ENCODE results near the gene SLC39A8.

Gene SLC39A8

DNA sequence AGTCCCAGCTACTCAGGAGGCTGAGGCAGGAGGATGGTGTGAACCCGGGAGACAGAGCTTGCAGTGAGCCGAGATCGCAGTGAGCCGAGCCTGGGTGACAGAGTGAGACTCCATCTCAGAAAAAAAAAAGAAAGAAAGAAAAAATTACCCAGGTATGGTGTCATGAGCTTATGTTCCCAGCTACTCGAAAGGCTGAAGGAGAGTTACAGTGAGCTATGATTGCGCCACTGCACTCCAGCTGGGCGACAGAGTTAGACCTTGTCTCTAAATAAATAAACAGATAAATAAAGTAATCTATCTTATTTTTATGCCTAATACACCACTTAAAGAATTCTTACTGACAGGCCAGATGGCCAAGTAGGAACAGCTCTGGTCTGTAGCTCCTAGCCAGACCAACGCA is 73.0 kb downstream of the SLC39A8 start:
- no peak overlapping the region for H3K4me2 ChIP-seq (ENCODE audit: low read length)
- H3K27ac ChIP-seq (ENCODE audit: low read length), result no peak overlapping the region
- H3K9me3 ChIP-seq (ENCODE audit: insufficient read depth, low read length), result no peaks in the 10 kb centered on the region
- H3K36me3 ChIP-seq (replicated peaks; ENCODE audit: low read depth, low read length), result no peaks in the 10 kb centered on the region
- no peaks in the 10 kb centered on the region for H3K4me1 ChIP-seq (ENCODE audit: low read length)
- no peak overlapping the region for H2AFZ ChIP-seq (ENCODE audit: low read depth, low read length)
- H3K9ac ChIP-seq (ENCODE audit: low read length), result no peak overlapping the region
- TF ChIP-seq, protein P1, sequence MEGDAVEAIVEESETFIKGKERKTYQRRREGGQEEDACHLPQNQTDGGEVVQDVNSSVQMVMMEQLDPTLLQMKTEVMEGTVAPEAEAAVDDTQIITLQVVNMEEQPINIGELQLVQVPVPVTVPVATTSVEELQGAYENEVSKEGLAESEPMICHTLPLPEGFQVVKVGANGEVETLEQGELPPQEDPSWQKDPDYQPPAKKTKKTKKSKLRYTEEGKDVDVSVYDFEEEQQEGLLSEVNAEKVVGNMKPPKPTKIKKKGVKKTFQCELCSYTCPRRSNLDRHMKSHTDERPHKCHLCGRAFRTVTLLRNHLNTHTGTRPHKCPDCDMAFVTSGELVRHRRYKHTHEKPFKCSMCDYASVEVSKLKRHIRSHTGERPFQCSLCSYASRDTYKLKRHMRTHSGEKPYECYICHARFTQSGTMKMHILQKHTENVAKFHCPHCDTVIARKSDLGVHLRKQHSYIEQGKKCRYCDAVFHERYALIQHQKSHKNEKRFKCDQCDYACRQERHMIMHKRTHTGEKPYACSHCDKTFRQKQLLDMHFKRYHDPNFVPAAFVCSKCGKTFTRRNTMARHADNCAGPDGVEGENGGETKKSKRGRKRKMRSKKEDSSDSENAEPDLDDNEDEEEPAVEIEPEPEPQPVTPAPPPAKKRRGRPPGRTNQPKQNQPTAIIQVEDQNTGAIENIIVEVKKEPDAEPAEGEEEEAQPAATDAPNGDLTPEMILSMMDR (IDR thresholded peaks at IDR 0.05; ENCODE audit: low read depth, low read length), result no peak
- no peak for TF ChIP-seq EZH2phosphoT487 (IDR thresholded peaks at IDR 0.05; ENCODE audit: low read depth)
- no peaks in the 10 kb centered on the region for H4K20me1 ChIP-seq (ENCODE audit: insufficient read depth, low read length)
- no peak overlapping the region for H3K4me3 ChIP-seq (ENCODE audit: low read length)
- no peaks in the 10 kb centered on the region for H3K79me2 ChIP-seq (ENCODE audit: low read length)
- H3K27me3 ChIP-seq (ENCODE audit: low read depth, low read length), result no peaks in the 10 kb centered on the region

DNA sequence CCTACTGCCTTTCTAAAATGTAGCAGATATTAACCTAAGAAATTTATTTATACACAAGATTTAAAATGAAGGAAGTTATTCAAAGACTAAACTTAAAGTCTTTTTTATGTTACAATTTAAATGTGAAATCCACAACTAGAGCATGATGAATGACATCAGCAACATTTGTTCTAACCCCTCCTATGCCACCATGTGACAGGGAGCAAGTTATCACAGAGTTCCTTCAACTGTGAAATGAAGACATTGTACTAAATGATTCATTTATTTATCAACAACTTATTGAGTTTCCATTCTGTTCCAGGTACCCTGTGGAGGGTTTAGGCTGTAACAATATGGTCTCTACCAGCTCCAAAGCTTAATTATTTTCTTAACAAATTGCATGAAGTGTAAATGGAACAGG is 76.9 kb downstream of the SLC39A8 start:
- Histone ChIP-seq H3K4me2 (ENCODE audit: low read length) (no peak overlapping the region), H3K9ac (ENCODE audit: low read length) (no peak overlapping the region), H4K20me1 (ENCODE audit: insufficient read depth, low read length) (no peaks in the 10 kb centered on the region), H3K79me2 (ENCODE audit: low read length) (no peaks in the 10 kb centered on the region), H3K27ac (ENCODE audit: low read length) (no peak overlapping the region), H3K27me3 (ENCODE audit: low read depth, low read length) (no peaks in the 10 kb centered on the region), H3K9me3 (ENCODE audit: insufficient read depth, low read length) (no peaks in the 10 kb centered on the region), H2AFZ (ENCODE audit: low read depth, low read length) (no peak overlapping the region), H3K4me1 (ENCODE audit: low read length) (no peaks in the 10 kb centered on the region), H3K36me3 (replicated peaks; ENCODE audit: low read depth, low read length) (no peaks in the 10 kb centered on the region), H3K4me3 (ENCODE audit: low read length) (no peak overlapping the region)
- TF ChIP-seq EZH2phosphoT487 (IDR thresholded peaks at IDR 0.05; ENCODE audit: low read depth), result no peak
- TF ChIP-seq, protein P1 (IDR thresholded peaks at IDR 0.05; ENCODE audit: low read depth, low read length), result no peak

DNA sequence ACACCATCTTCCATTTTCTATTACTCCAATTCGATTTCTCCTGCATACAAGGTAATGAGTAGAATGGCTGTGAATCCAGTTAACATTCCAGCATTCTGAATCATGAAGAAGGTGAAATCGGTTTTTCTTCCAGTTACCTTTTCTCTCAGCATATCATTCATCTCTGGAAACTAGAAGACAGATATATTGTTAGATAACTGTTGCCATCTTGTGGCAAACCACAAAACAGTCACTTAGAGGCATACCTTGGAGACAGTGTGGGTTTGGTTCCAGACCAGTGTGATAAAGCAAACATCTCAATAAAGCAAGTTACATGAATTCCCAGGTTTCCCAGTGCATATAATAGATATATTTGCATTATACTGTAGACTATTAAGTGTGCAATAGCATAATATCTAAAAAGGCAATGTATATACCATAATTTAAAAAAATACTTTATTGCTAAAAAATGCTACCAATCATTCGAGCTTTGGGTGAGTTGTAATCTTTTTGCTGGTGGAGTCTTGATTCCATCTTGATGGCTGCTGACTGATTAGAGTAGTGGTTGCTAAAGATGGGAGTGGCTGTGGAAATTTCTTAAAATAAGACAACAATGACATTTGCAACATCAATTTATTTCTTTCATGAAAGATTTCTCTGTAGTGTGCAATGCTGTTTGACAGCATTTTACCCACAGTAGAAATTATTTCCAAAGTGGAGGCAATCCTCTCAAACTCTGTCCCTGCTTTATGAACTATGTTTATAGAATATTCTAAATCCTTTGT is 82.1 kb downstream of the SLC39A8 start:
- H3K4me1 ChIP-seq (ENCODE audit: low read length), result peaks cover 4% of the 10 kb centered on the region; the same call in 1 of the 2 replicates
- H3K9ac ChIP-seq (ENCODE audit: low read length), result no peak overlapping the region
- no peaks in the 10 kb centered on the region for H4K20me1 ChIP-seq (ENCODE audit: insufficient read depth, low read length)
- H3K79me2 ChIP-seq (ENCODE audit: low read length), result no peaks in the 10 kb centered on the region
- no peak overlapping the region for H2AFZ ChIP-seq (ENCODE audit: low read depth, low read length)
- no peaks in the 10 kb centered on the region for H3K27me3 ChIP-seq (ENCODE audit: low read depth, low read length)
- H3K27ac ChIP-seq (ENCODE audit: low read length), result no peak overlapping the region
- H3K36me3 ChIP-seq (replicated peaks; ENCODE audit: low read depth, low read length), result no peaks in the 10 kb centered on the region
- H3K9me3 ChIP-seq (ENCODE audit: insufficient read depth, low read length), result no peaks in the 10 kb centered on the region
- TF ChIP-seq, protein P1 (IDR thresholded peaks at IDR 0.05; ENCODE audit: low read depth, low read length), result peak; percentile 84
- no peak for TF ChIP-seq EZH2phosphoT487 (IDR thresholded peaks at IDR 0.05; ENCODE audit: low read depth)
- no peak overlapping the region for H3K4me3 ChIP-seq (ENCODE audit: low read length)
- no peak overlapping the region for H3K4me2 ChIP-seq (ENCODE audit: low read length)

DNA sequence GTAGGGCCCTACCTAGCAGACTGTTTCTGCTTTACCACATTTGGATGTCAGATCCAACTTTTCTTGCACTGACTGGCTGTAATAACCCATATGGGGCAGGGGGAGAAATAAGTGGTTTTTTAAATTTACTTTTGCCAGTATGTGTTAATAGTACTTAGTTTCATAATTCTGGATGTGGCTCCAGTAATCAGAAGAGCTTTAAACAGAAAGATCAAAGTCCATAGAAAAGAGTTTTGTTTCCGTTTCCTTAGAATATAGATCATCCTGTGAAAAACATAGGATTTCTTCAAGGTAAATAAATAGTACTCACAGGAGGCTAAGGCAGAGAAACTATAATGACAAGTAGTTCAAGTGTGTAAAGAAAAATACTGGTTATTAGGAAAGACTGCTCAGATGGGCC is 85.6 kb downstream of the SLC39A8 start:
- Histone ChIP-seq H3K27me3 (ENCODE audit: low read depth, low read length) (no peaks in the 10 kb centered on the region), H3K36me3 (replicated peaks; ENCODE audit: low read depth, low read length) (no peaks in the 10 kb centered on the region), H3K27ac (ENCODE audit: low read length) (no peak overlapping the region), H3K9me3 (ENCODE audit: insufficient read depth, low read length) (no peaks in the 10 kb centered on the region), H3K4me3 (ENCODE audit: low read length) (no peak overlapping the region), H3K4me1 (ENCODE audit: low read length) (peaks cover 4% of the 10 kb centered on the region; the same call in 1 of the 2 replicates), H3K9ac (ENCODE audit: low read length) (no peak overlapping the region), H2AFZ (ENCODE audit: low read depth, low read length) (no peak overlapping the region), H3K4me2 (ENCODE audit: low read length) (no peak overlapping the region), H3K79me2 (ENCODE audit: low read length) (no peaks in the 10 kb centered on the region), H4K20me1 (ENCODE audit: insufficient read depth, low read length) (no peaks in the 10 kb centered on the region)
- TF ChIP-seq, protein P1 (IDR thresholded peaks at IDR 0.05; ENCODE audit: low read depth, low read length), result no peak
- TF ChIP-seq EZH2phosphoT487 (IDR thresholded peaks at IDR 0.05; ENCODE audit: low read depth), result no peak

All from OCI-LY3 (cell line).